Heart left ventricle (tissue), 16 donors: Measurements from ENCODE around the gene CFAP100. TPM values are rescaled to one million over a fixed set of nuclear protein-coding genes. Genes with fewer than 3 reads are reported as not detected.

Experiments used
- ATAC-seq, 4 donors: fragments of 200-7000 bp; cut with Tn5 transposase; one replicate each; pipeline ENCODE4 v1.9.1; 2020 to 2022; ENCODE audit warnings: moderate library complexity in 4 of 4, mild to moderate bottlenecking in 3 of 4, moderate number of reproducible peaks in 1 of 4
- DNase-seq, 5 donors: peaks; one replicate each; pipeline ENCODE4 v3.0.0-alpha.2; 2020
- H3K27ac ChIP-seq, 12 donors: fragments of 200-600 bp; sonication (generic) in 4 of 12; one replicate each; pipeline versions ENCODE4 v1.5.0 to v1.8.0; 2016 to 2022; ENCODE audit warnings: mild to moderate bottlenecking in 2 of 12
- H3K27me3 ChIP-seq, 9 donors: fragments of 200-600 bp; sonication (generic) in 2 of 9; one replicate each; pipeline versions ENCODE4 v1.5.1 to v1.8.0; 2016 to 2022; ENCODE audit warnings: mild to moderate bottlenecking in 3 of 9
- H3K36me3 ChIP-seq, 9 donors: fragments of 200-600 bp; sonication (generic) in 2 of 9; one replicate each; pipeline versions ENCODE4 v1.5.0 to v1.8.0; 2018 to 2022; ENCODE audit warnings: mild to moderate bottlenecking in 2 of 9
- H3K4me1 ChIP-seq, 12 donors: fragments of 200-600 bp; sonication (generic) in 4 of 12; one replicate each; pipeline versions ENCODE4 v1.5.0 to v1.8.0; 2016 to 2022; ENCODE audit warnings: mild to moderate bottlenecking in 3 of 12
- H3K4me3 ChIP-seq, 12 donors: fragments of 200-600 bp; sonication (generic) in 4 of 12; one replicate each; pipeline versions ENCODE4 v1.5.0 to v1.8.0; 2017 to 2022; ENCODE audit warnings: mild to moderate bottlenecking in 9 of 12, moderate library complexity in 4 of 12
- H3K9me3 ChIP-seq, 12 donors: fragments of 200-600 bp; sonication (generic) in 4 of 12; one replicate each; pipeline versions ENCODE4 v1.5.0 to v1.8.0; 2016 to 2022; ENCODE audit warnings: mild to moderate bottlenecking in 1 of 12
- CTCF ChIP-seq, 12 donors: fragments of 200-600 bp; sonication (generic) in 4 of 12; IDR thresholded peaks; one replicate each; pipeline versions ENCODE4 v1.5.0 to v1.8.0; 2018 to 2022; ENCODE audit warnings: antibody characterized with exemption in 12 of 12, mild to moderate bottlenecking in 5 of 12
- POLR2A ChIP-seq, 2 donors: fragments of 450-650 bp; IDR thresholded peaks; one replicate each; pipeline ENCODE4 v1.6.1; 2017; ENCODE audit warnings: antibody characterized with exemption in 2 of 2, mild to moderate bottlenecking in 2 of 2, moderate library complexity in 2 of 2
- WGBS, 4 donors: extraction: QIAGEN DNeasy Blood & Tissue Kit in 2 of 4; methylation state at CpG; one replicate each; pipeline versions ENCODE4 v1.1.5 to v1.1.7; 2013 to 2018; 5-methylcytosine and 5-hydroxymethylcytosine counted together
- intact Hi-C, 10 donors: fragments of 100-400 bp; cut with DNase I; formaldehyde crosslinking; loops; one replicate each; pipeline versions ENCODE4 v1.11.1 to v1.14.2; 2022
- polyA plus RNA-seq, 2 donors: library from polyadenylated mRNA; stranded (reverse); fragments of 200-250 nt; gene quantifications; one replicate each; pipeline ENCODE4 v1.2.3, GENCODE V29; 2013
- total RNA-seq, 9 donors: library from RNA; depleted of rRNA in 2 of 9; stranded (reverse); fragments of >200 nt in 2 of 9; fragmentation: NEBNext Ultra II Directional in 3 of 9; extraction: Animal tissue kit (Norgen Biotek cat#: 25700) in 3 of 9; gene quantifications; one replicate each; pipeline versions ENCODE4 v1.1.0 to v1.2.4, GENCODE V29; 2016 to 2023
- donor health status: ischemic (EF 13 %, LVEDD 7.1; RV severe dilation, severe dysfunction).
- donor health status: healthy with polysubstance abuse.
- donor health status: DM: no; HTN: yes; CAD: no.
- donor health status: DM: no; HTN: no; CAD: no.
- donor health status: ischemic (EF 25% LVEDD 6.9; RV normal size, moderate dysfunction).
- donor health status: ischemic (EF 25% LVEDD 5.7; RV mildly dilated, moderate dysfunction).
- donor health status: healthy.
- donor health status: DM: yes; HTN: yes; CAD: no.
- donor health status: ischemic (EF 35%, LVEDD 5.7; RV mildly dilated, moderate dysfunction).
- donor health status: nonischemic (EF 11% LVEDD 7.7; RV severe dilation, severe dysfunction).
- donor health status: DM: yes; HTN: yes; CAD: no.
- donor health status: PGD.
- donor health status: ischemic (EF 29% LVEDD 5.4; RV normal size, mild dysfunction).
- donor health status: nonischemic (EF 23%, LVEDD 6.1; RV moderate dilation, normal function).

CFAP100 gene
- total and polyA plus RNA-seq, 11 donors = not detected

DNA sequence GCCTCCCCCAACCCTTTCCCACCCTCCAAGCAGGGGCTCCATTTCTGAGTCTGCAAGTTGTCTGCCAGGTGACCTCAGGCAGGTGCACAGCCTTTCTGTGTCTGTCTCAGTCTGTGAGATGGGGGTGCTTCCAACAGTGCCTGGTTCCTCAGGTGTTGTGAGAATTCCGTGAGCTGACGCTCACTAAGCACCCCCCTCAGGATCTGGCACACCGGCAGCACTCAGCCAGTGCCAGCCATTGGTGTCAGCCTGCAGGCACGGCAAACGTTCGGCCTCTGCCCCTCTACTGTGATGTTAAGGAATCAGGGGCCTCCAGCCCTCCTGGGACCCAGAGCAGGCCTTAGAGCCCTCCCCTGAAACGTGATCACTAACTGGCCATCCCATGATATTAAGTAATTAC is 39.9 kb upstream of the CFAP100 start:
- Histone ChIP-seq H3K4me3 (peak overlapping the region in 4 of 12 donors; percentile 63 to 95 (median 92)), H3K27ac (peak overlapping the region; percentile 60 to 100 (median 92)), H3K36me3 (peaks cover 0 to 20% (median 5%) of the 10 kb centered on the region in 9 donors), H3K27me3 (peaks cover 0 to 27% (median 0%) of the 10 kb centered on the region in 9 donors), H3K9me3 (peaks cover 0 to 10% (median 0%) of the 10 kb centered on the region in 12 donors), H3K4me1 (peaks cover 0 to 76% (median 41%) of the 10 kb centered on the region in 12 donors)
- DNase-seq (peak in 1 of 5 donors; percentile 50), ATAC-seq (peak in 1 of 4 donors; percentile 17)
- 41 to 64% (median 59%) methylated on average over 7 of the region's 7 CpGs for whole genome bisulfite sequencing, 4 donors
- intact Hi-C loops = loop anchor here in 6 of 10 donors (1.0 to 10.0 kb wide), 6 partner anchors 52 to 272 kb away; partner anchors contain the start of genes SLC41A3 (in 1 of the 6) and ZXDC (in 1 of the 6)
- TF ChIP-seq CTCF (IDR thresholded peaks at IDR 0.05) (no peak), POLR2A (IDR thresholded peaks at IDR 0.05) (no peak)

DNA sequence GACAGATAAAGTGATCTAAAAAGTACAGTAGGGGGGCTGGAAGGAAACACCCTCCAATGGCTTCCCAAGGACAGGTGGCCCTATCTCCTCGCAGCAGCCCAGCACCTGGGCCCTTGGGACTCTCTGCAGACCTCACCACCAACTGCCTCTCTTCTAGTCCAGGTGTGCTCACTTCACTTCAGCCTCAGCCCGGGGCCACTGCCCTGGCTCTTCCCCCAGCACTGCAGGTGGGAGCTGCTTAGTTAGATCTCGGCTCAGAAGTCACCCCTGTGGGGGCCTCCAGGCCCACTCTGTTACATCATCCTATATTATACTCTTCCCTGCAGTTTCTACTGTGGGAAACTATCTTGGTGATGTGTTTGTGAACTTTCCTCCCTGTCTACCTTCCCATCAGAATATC is 39.5 kb upstream of the CFAP100 start:
- no peak for TF ChIP-seq POLR2A (IDR thresholded peaks at IDR 0.05)
- TF ChIP-seq CTCF (IDR thresholded peaks at IDR 0.05) = no peak
- Histone ChIP-seq H3K4me3 (peak overlapping the region in 11 of 12 donors; percentile 11 to 95 (median 65)), H3K27ac (peak overlapping the region; percentile 60 to 100 (median 92)), H3K4me1 (peaks cover 0 to 75% (median 41%) of the 10 kb centered on the region in 12 donors), H3K36me3 (peaks cover 0 to 20% (median 5%) of the 10 kb centered on the region in 9 donors), H3K27me3 (peaks cover 0 to 32% (median 0%) of the 10 kb centered on the region in 9 donors), H3K9me3 (peaks cover 0 to 10% (median 0%) of the 10 kb centered on the region in 12 donors)
- no peak for ATAC-seq
- intact Hi-C loops = loop anchor here in 6 of 10 donors (1.0 to 10.0 kb wide), 5 partner anchors 68 to 273 kb away; partner anchors contain the start of genes SLC41A3 (in 1 of the 6) and ZXDC (in 1 of the 6)
- peak in 1 of 5 donors; percentile 42 for DNase-seq
- 43 to 55% (median 52%) methylated on average over 3 of the region's 3 CpGs for WGBS, 4 donors

DNA sequence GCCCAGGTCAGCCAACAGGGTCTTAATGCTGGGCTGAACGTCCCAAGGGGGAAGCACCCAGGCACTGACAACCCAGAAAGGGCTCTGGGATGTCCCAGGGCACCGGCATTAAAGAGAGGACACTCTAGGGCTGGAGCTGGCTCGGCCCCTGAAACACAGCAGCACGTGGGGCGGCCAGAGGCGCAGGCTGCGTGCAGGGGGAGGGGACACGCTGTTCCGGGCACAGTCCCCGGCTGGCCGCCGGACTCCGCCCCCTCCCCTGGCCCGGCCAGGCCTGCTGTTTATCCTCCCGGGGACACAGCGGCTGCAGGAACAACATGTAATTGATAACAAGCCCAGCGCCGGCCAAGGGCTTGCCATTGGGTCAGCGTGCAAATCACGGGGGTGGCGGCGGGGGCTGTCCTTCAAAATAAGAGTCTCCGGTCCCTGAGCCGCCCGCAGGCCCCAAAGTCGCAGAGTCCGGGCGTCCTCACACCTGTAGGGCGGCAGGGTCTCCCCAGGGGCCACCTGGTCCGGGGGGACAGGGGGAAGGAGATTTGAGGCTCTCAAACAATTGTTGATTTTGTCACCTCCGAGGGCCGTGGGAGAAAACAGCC is 38.8 kb upstream of the CFAP100 start:
- ATAC-seq (peak; percentile 88 to 93 (median 90)), DNase-seq (peak; percentile 94 to 99 (median 96))
- Histone ChIP-seq H3K4me1 (peaks cover 0 to 69% (median 41%) of the 10 kb centered on the region in 12 donors), H3K4me3 (peak overlapping the region; percentile 53 to 95 (median 70)), H3K27me3 (peaks cover 0 to 37% (median 0%) of the 10 kb centered on the region in 9 donors), H3K27ac (peak overlapping the region; percentile 84 to 100 (median 95)), H3K9me3 (peaks cover 0 to 10% (median 0%) of the 10 kb centered on the region in 12 donors), H3K36me3 (peaks cover 0 to 14% (median 5%) of the 10 kb centered on the region in 9 donors)
- WGBS, 4 donors = 0 to 2% (median 1%) methylated on average over 9 to 32 of the region's 32 CpGs
- intact Hi-C loops = loop anchor here in 7 of 10 donors (1.0 to 10.0 kb wide), 9 partner anchors 33 to 274 kb away; partner anchors contain the start of genes SLC41A3 (in 1 of the 7) and ZXDC (in 1 of the 7)
- TF ChIP-seq CTCF (IDR thresholded peaks at IDR 0.05) = no peak
- peak in 1 of 2 donors; percentile 56 for TF ChIP-seq POLR2A (IDR thresholded peaks at IDR 0.05)
